Fibroblast of the aortic adventitia (primary cell): ENCODE results near the gene NOXO1. TPM values are rescaled to one million over a fixed set of nuclear protein-coding genes. Genes with fewer than 3 reads are reported as not detected.

Source experiments
- DNase-seq: peaks from one replicate; pipeline ENCODE4 v3.0.0-alpha.2; 2010; ENCODE audit warnings: low read depth
- H3K4me3 ChIP-seq: 2 replicates; pipeline ENCODE4 v1.5.1; 2011; ENCODE audit warnings: low read depth, mild to moderate bottlenecking, control low read depth, low read length, moderate library complexity
- total RNA-seq: library from RNA; depleted of rRNA; stranded (reverse); fragments of >200 nt; gene quantifications from 2 replicates; pipeline ENCODE4 v1.2.3, GENCODE V29; 2012; ENCODE audit warnings: low replicate concordance
- TF ChIP-seq, protein P1 (sequence below): IDR thresholded peaks from 2 replicates; pipeline ENCODE4 v1.5.1; 2011; ENCODE audit warnings: mild to moderate bottlenecking, low read length, control low read depth, inconsistent platforms; ENCODE audit not compliant: insufficient read depth

The NOXO1 gene
- total RNA-seq, 1 donor = not detected

- TF ChIP-seq, protein P1, sequence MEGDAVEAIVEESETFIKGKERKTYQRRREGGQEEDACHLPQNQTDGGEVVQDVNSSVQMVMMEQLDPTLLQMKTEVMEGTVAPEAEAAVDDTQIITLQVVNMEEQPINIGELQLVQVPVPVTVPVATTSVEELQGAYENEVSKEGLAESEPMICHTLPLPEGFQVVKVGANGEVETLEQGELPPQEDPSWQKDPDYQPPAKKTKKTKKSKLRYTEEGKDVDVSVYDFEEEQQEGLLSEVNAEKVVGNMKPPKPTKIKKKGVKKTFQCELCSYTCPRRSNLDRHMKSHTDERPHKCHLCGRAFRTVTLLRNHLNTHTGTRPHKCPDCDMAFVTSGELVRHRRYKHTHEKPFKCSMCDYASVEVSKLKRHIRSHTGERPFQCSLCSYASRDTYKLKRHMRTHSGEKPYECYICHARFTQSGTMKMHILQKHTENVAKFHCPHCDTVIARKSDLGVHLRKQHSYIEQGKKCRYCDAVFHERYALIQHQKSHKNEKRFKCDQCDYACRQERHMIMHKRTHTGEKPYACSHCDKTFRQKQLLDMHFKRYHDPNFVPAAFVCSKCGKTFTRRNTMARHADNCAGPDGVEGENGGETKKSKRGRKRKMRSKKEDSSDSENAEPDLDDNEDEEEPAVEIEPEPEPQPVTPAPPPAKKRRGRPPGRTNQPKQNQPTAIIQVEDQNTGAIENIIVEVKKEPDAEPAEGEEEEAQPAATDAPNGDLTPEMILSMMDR = no peak
- no peak for DNase-seq
- no peak overlapping the region for H3K4me3 ChIP-seq
Observed at GRCh38 chr16:1997494-1998359, 16.5 kb upstream of the NOXO1 start.

GRCh38 chr16:1993731-1994131 lies 12.5 kb upstream of the NOXO1 start:
- no peak overlapping the region for H3K4me3 ChIP-seq
- no peak for DNase-seq
- TF ChIP-seq, protein P1 = no peak

GRCh38 chr16:1992704-1993317 lies 11.5 kb upstream of the NOXO1 start:
- H3K4me3 ChIP-seq = no peak overlapping the region
- TF ChIP-seq, protein P1 = no peak
- DNase-seq = no peak

- H3K4me3 ChIP-seq = peak overlapping the region; percentile 54
- peak; percentile 88 for DNase-seq
- TF ChIP-seq, protein P1 = no peak
Observed at GRCh38 chr16:1991948-1992703, 10.9 kb upstream of the NOXO1 start.

DNA sequence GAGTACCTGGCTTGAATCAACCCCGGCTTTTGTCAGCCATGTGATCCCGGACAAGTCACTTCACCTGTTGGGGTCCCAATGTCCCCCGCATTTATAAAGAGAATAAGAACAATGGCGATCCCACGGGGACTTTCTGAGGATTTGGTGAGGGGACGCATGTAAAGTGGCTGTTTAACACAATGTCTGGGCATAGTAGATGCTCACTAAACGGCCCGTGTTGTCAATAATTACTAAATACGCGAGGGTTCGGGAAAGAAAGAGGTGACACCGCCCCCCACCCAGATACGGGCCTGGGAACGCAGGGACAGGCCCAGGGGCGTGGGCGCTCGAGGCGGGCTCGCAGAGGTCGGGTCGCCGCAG lies 10.3 kb upstream of the NOXO1 start:
- no peak for DNase-seq
- TF ChIP-seq, protein P1 = no peak
- H3K4me3 ChIP-seq = peak overlapping the region; percentile 54

DNA sequence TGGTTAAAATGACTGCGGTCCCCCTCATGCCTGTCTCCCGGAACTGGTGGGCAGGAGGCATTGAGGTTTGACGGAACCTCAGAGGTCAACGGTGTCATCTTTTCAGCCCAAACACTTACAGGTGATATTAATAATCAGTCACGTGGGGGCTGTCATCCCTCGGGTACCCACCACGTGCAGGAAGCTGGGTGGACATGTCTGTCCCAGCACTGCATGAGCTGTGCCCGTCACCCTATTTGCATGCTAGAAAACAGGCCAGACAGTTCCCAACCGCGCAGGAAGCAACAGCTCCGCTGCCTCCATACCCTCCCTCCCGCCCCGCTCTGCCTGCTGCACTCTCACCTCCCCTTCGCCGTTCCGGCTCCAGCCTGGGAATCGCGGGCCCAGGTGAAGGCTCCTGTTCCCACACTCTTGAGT lies 9.9 kb upstream of the NOXO1 start:
- no peak for DNase-seq
- TF ChIP-seq, protein P1 = no peak
- H3K4me3 ChIP-seq = no peak overlapping the region
